Measurements from ENCODE around the gene TPMT. TPM values are rescaled to one million over a fixed set of nuclear protein-coding genes. Genes with fewer than 3 reads are reported as not detected.

The TPMT gene
- total RNA-seq, 4 donors from 2014 or later = 3.8 to 9.3 (median 5.4) TPM

- H3K4me1 ChIP-seq = peaks cover 0 to 4% (median 0%) of the 10 kb centered on the region in 4 donors
- TF ChIP-seq EP300 (IDR thresholded peaks at IDR 0.05) (no peak), CTCF (IDR thresholded peaks at IDR 0.05) (no peak), POLR2A (IDR thresholded peaks at IDR 0.05) (no peak)
- no peaks in the 10 kb centered on the region for H3K36me3 ChIP-seq
- H3K9me3 ChIP-seq = peaks cover 0 to 10% (median 4%) of the 10 kb centered on the region in 4 donors
- no peak overlapping the region for H3K4me3 ChIP-seq
- WGBS, 2 donors = 75 to 86% methylated on average over 6 of the region's 6 CpGs
- no peak for DNase-seq (ENCODE audit: low spot score in 2 of 2)
- H3K27ac ChIP-seq = no peak overlapping the region
- no peaks in the 10 kb centered on the region for H3K27me3 ChIP-seq
These were observed 51.9 kb downstream of the TPMT start for GRCh38 chr6:18102783-18103509.

GRCh38 chr6:18101873-18102272 is 53.0 kb downstream of the TPMT start:
- Histone ChIP-seq H3K27ac (no peak overlapping the region), H3K4me1 (peaks cover 0 to 4% (median 0%) of the 10 kb centered on the region in 4 donors), H3K9me3 (no peaks in the 10 kb centered on the region), H3K36me3 (no peaks in the 10 kb centered on the region), H3K4me3 (no peak overlapping the region), H3K27me3 (no peaks in the 10 kb centered on the region)
- 91 to 93% methylated on average over 2 of the region's 2 CpGs for whole genome bisulfite sequencing, 2 donors
- DNase-seq (ENCODE audit: low spot score in 2 of 2) = no peak
- no peak for TF ChIP-seq POLR2A (IDR thresholded peaks at IDR 0.05)
- no peak for TF ChIP-seq CTCF (IDR thresholded peaks at IDR 0.05)
- no peak for TF ChIP-seq EP300 (IDR thresholded peaks at IDR 0.05)

GRCh38 chr6:18101271-18101670 is 53.6 kb downstream of the TPMT start:
- no peaks in the 10 kb centered on the region for H3K36me3 ChIP-seq
- H3K9me3 ChIP-seq = no peaks in the 10 kb centered on the region
- no peaks in the 10 kb centered on the region for H3K27me3 ChIP-seq
- peak overlapping the region in 1 of 4 donors; percentile 73 for H3K27ac ChIP-seq
- no peak overlapping the region for H3K4me3 ChIP-seq
- H3K4me1 ChIP-seq = peaks cover 0 to 4% (median 0%) of the 10 kb centered on the region in 4 donors
- 88 to 100% methylated on average over 1 of the region's 1 CpG for WGBS, 2 donors
- TF ChIP-seq CTCF (IDR thresholded peaks at IDR 0.05) = no peak
- TF ChIP-seq EP300 (IDR thresholded peaks at IDR 0.05) = no peak
- TF ChIP-seq POLR2A (IDR thresholded peaks at IDR 0.05) = no peak
- DNase-seq (ENCODE audit: low spot score in 2 of 2) = no peak

GRCh38 chr6:18100296-18100695 is 54.6 kb downstream of the TPMT start:
- no peak for DNase-seq (ENCODE audit: low spot score in 2 of 2)
- H3K4me1 ChIP-seq = peaks cover 0 to 4% (median 0%) of the 10 kb centered on the region in 4 donors
- no peaks in the 10 kb centered on the region for H3K27me3 ChIP-seq
- H3K4me3 ChIP-seq = no peak overlapping the region
- no peak for TF ChIP-seq POLR2A (IDR thresholded peaks at IDR 0.05)
- peak in 1 of 2 donors; percentile 31 for TF ChIP-seq EP300 (IDR thresholded peaks at IDR 0.05)
- WGBS, 2 donors = 30 to 63% methylated on average over 3 of the region's 3 CpGs
- H3K27ac ChIP-seq = peak overlapping the region in 3 of 4 donors; percentile 3 to 77 (median 73)
- H3K9me3 ChIP-seq = no peaks in the 10 kb centered on the region
- no peaks in the 10 kb centered on the region for H3K36me3 ChIP-seq

- Histone ChIP-seq H3K36me3 (no peaks in the 10 kb centered on the region), H3K4me3 (no peak overlapping the region), H3K9me3 (no peaks in the 10 kb centered on the region), H3K27me3 (no peaks in the 10 kb centered on the region), H3K4me1 (peaks cover 0 to 4% (median 0%) of the 10 kb centered on the region in 4 donors), H3K27ac (peak overlapping the region; percentile 3 to 77 (median 56))
- TF ChIP-seq POLR2A (IDR thresholded peaks at IDR 0.05) (no peak), EP300 (IDR thresholded peaks at IDR 0.05) (no peak), CTCF (IDR thresholded peaks at IDR 0.05) (no peak)
- 69 to 83% methylated on average over 2 of the region's 2 CpGs for WGBS, 2 donors
- DNase-seq (ENCODE audit: low spot score in 2 of 2) = no peak
These were observed 55.4 kb downstream of the TPMT start for GRCh38 chr6:18099511-18099910.
